HAP-1 (cell line): ENCODE results near the gene MEIS1.

Experiments used
- DNase-seq, 2 experiments: peaks; one replicate each; pipeline ENCODE4 v3.0.0-alpha.2; 2016 to 2020; ENCODE audit warnings: low spot score in 2 of 2
- H3K27me3 ChIP-seq: fragments of 250-450 bp; sonication (Bioruptor Pico); 2 replicates; pipeline ENCODE4 v1.5.1; 2020; ENCODE audit warnings: low read depth, mild to moderate bottlenecking, moderate library complexity
- H3K36me3 ChIP-seq: fragments of 250-450 bp; sonication (Bioruptor Pico); replicated peaks from 2 replicates; pipeline ENCODE4 v1.5.1; 2020; ENCODE audit warnings: mild to moderate bottlenecking
- H3K4me1 ChIP-seq: fragments of 250-450 bp; sonication (Bioruptor Pico); 2 replicates; pipeline ENCODE4 v1.5.1; 2020; ENCODE audit warnings: mild to moderate bottlenecking
- H3K4me3 ChIP-seq: fragments of 250-450 bp; sonication (Bioruptor Pico); 2 replicates; pipeline ENCODE4 v1.5.1; 2020; ENCODE audit warnings: mild to moderate bottlenecking, moderate library complexity
- H3K9me3 ChIP-seq: fragments of 250-450 bp; sonication (Bioruptor Pico); 2 replicates; pipeline ENCODE4 v1.5.1; 2020; ENCODE audit warnings: mild to moderate bottlenecking, moderate library complexity
- in situ Hi-C: fragments of 300-500 bp; cut with MboI; formaldehyde crosslinking; loops from 3 replicates; pipeline ENCODE4 v1.14.3; 2020; ENCODE audit warnings: low sequenced_read_pairs, inconsistent platforms, mixed read lengths

Gene MEIS1

GRCh38 chr2:66607152-66607551, 172.2 kb downstream of the MEIS1 start:
- H3K4me1 ChIP-seq, result no peaks in the 10 kb centered on the region
- in situ Hi-C loops, result no loop called here

More at GRCh38 chr2:66607152-66607551, 172.2 kb downstream of the MEIS1 start:
- no peaks in the 10 kb centered on the region for H3K36me3 ChIP-seq
- H3K4me3 ChIP-seq, result no peak overlapping the region
- no peak for DNase-seq
- H3K9me3 ChIP-seq, result no peaks in the 10 kb centered on the region
- peaks cover 1% of the 10 kb centered on the region; the same call in 1 of the 2 replicates for H3K27me3 ChIP-seq
